ENCODE data around the gene CNTNAP2.

CNTNAP2 gene

DNA sequence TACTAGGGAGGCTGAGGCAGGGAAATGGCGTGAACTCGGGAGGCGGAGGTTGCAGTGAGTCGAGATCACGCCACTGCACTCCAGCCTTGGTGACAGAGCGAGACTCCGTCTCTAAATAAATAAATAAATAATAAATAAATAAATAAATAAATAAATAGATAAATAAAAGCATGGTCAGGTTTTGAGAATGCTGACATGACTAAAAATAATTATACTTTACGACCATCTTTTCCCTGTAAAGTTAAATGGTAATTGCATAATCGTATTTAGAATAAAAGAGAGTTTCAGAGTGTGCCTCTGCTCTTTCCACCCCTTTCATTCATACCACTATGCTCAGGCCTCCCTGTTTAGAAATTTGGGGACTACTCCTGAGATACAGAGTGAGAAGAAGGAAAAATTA is 326.5 kb downstream of the CNTNAP2 start (continued):
- TF ChIP-seq ZNF391 (tag by site-specific recombination; IDR thresholded peaks at IDR 0.05; ENCODE audit: borderline replicate concordance, low read depth) (no peak), ZNF830 (tag by site-specific recombination; IDR thresholded peaks at IDR 0.05; ENCODE audit: low read depth) (no peak), ZNF341 (tag by site-specific recombination; IDR thresholded peaks at IDR 0.05; ENCODE audit: low read depth) (no peak), KLF10 (tag by site-specific recombination; IDR thresholded peaks at IDR 0.05) (no peak), ZFP37 (tag by site-specific recombination; IDR thresholded peaks at IDR 0.05) (no peak), ZNF658 (tag by site-specific recombination; IDR thresholded peaks at IDR 0.05) (no peak), ZNF654 (tag by site-specific recombination; IDR thresholded peaks at IDR 0.05; ENCODE audit: low read depth) (0 out of 2 replicates have a peak, but pooled peaks have one; percentile 6), ZFP3 (tag by site-specific recombination; IDR thresholded peaks at IDR 0.05; ENCODE audit: low read depth) (no peak), KLF16 (tag by site-specific recombination; IDR thresholded peaks at IDR 0.05) (no peak), ZBTB10 (tag by site-specific recombination; IDR thresholded peaks at IDR 0.05) (no peak), ZNF529 (tag by site-specific recombination; IDR thresholded peaks at IDR 0.05; ENCODE audit: insufficient replicate concordance) (no peak), ZNF274 (IDR thresholded peaks at IDR 0.05; ENCODE audit: low read length) (no peak), ZNF274 (tag by site-specific recombination; IDR thresholded peaks at IDR 0.05; ENCODE audit: borderline replicate concordance) (no peak), KLF1 (tag by site-specific recombination; IDR thresholded peaks at IDR 0.05) (no peak), MYNN (tag by site-specific recombination; IDR thresholded peaks at IDR 0.05; ENCODE audit: borderline replicate concordance) (no peak), ZNF645 (tag by site-specific recombination; IDR thresholded peaks at IDR 0.05) (no peak), ZNF221 (tag by site-specific recombination; IDR thresholded peaks at IDR 0.05; ENCODE audit: borderline replicate concordance) (no peak), ZNF501 (tag by site-specific recombination; IDR thresholded peaks at IDR 0.05) (no peak), ZNF76 (tag by site-specific recombination; IDR thresholded peaks at IDR 0.05; ENCODE audit: borderline replicate concordance, low read depth) (no peak), ZNF18 (tag by site-specific recombination; IDR thresholded peaks at IDR 0.05) (no peak), ZFHX2 (tag by site-specific recombination; conservative IDR thresholded peaks at IDR 0.05) (no peak), BCL11A (tag by site-specific recombination; IDR thresholded peaks at IDR 0.05; ENCODE audit: low read depth) (no peak), ZNF146 (tag by site-specific recombination; IDR thresholded peaks at IDR 0.05) (no peak), ZNF394 (tag by site-specific recombination; IDR thresholded peaks at IDR 0.05; ENCODE audit: borderline replicate concordance) (peak; percentile 32; the same call in 1 of the 2 replicates), ZNF426 (tag by site-specific recombination; IDR thresholded peaks at IDR 0.05) (peak; percentile 36)
- TF ChIP-seq, protein P1, sequence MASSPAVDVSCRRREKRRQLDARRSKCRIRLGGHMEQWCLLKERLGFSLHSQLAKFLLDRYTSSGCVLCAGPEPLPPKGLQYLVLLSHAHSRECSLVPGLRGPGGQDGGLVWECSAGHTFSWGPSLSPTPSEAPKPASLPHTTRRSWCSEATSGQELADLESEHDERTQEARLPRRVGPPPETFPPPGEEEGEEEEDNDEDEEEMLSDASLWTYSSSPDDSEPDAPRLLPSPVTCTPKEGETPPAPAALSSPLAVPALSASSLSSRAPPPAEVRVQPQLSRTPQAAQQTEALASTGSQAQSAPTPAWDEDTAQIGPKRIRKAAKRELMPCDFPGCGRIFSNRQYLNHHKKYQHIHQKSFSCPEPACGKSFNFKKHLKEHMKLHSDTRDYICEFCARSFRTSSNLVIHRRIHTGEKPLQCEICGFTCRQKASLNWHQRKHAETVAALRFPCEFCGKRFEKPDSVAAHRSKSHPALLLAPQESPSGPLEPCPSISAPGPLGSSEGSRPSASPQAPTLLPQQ (tag by site-specific recombination; IDR thresholded peaks at IDR 0.05) = no peak
- TF ChIP-seq, protein P2, sequence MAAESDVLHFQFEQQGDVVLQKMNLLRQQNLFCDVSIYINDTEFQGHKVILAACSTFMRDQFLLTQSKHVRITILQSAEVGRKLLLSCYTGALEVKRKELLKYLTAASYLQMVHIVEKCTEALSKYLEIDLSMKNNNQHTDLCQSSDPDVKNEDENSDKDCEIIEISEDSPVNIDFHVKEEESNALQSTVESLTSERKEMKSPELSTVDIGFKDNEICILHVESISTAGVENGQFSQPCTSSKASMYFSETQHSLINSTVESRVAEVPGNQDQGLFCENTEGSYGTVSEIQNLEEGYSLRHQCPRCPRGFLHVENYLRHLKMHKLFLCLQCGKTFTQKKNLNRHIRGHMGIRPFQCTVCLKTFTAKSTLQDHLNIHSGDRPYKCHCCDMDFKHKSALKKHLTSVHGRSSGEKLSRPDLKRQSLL (tag by site-specific recombination; IDR thresholded peaks at IDR 0.05) = no peak
